Measurements from ENCODE around the gene VRTN. TPM values are rescaled to one million over a fixed set of nuclear protein-coding genes. Genes with fewer than 3 reads are reported as not detected.

VRTN gene
- total RNA-seq, 1 experiment from 2014 or later = 104 TPM

DNA sequence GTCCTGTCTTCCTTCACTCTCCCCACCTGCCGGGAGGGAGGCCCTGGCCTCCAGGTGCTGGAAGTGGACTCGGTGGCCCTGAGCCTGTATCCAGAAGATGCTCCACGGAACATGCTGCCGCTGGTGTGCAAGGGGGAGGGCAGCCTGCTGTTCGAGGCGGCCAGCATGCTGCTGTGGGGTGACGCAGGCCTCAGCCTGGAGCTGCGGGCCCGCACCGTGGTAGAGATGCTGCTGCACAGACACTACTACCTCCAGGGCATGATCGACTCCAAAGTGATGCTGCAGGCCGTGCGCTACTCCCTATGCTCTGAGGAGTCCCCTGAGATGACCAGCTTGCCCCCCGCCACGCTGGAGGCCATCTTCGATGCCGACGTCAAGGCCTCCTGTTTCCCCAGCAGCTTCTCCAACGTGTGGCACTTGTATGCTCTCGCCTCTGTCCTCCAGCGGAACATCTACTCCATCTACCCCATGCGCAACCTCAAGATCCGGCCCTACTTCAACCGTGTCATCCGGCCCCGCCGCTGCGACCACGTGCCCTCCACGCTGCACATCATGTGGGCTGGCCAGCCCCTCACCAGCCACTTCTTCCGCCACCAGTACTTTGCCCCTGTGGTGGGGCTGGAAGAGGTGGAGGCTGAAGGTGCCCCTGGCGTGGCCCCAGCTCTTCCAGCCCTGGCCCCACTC, 8.8 kb downstream of the VRTN start:
- no peak overlapping the region for H2AFZ ChIP-seq (ENCODE audit: low read length)
- no peaks in the 10 kb centered on the region for H3K9me3 Mint-ChIP-seq
- no peaks in the 10 kb centered on the region for H3K27me3 ChIP-seq (ENCODE audit: insufficient read depth, low read length)
- H4K8ac ChIP-seq (replicated peaks; ENCODE audit: insufficient read length, low read depth, low read length) = no peak overlapping the region
- H3K4me1 ChIP-seq (ENCODE audit: insufficient read depth, low read length) = no peaks in the 10 kb centered on the region; the same call in 1 of the 2 replicates
- H3K79me2 ChIP-seq (ENCODE audit: insufficient read depth, low read length) = peaks cover 49% of the 10 kb centered on the region
- H4K20me1 ChIP-seq (ENCODE audit: control insufficient read depth, insufficient read depth, insufficient read length) = no peaks in the 10 kb centered on the region
- peaks cover 3% of the 10 kb centered on the region for H3K79me1 ChIP-seq (ENCODE audit: insufficient read depth, low read depth, low read length, poor library complexity, severe bottlenecking)
- no peak overlapping the region for H3K14ac ChIP-seq (ENCODE audit: insufficient read depth, low read length)
- no peaks in the 10 kb centered on the region for H3K27me3 Mint-ChIP-seq (ENCODE audit: low read depth)
- H3K18ac ChIP-seq (ENCODE audit: insufficient read length, low read depth, low read length) = no peak overlapping the region
- H3K9me3 ChIP-seq (ENCODE audit: control insufficient read depth, low read depth, low read length) = no peaks in the 10 kb centered on the region
- H4K5ac ChIP-seq (ENCODE audit: insufficient read length, low read depth, low read length) = no peak overlapping the region
- no peak for DNase-seq
- H3K27ac ChIP-seq (ENCODE audit: insufficient read length, low read depth, low read length) = no peak overlapping the region
- no peak overlapping the region for H3K9ac ChIP-seq (ENCODE audit: extremely low read depth, insufficient read length, low read length)
- H4K91ac ChIP-seq (ENCODE audit: insufficient read length, low read depth, low read length) = no peak overlapping the region
- no peak overlapping the region for H2BK5ac ChIP-seq (ENCODE audit: insufficient read length, low read length)
- peak overlapping the region; percentile 55 to 79 (median 79); a peak in 5 of 7 replicates for H3K27ac Mint-ChIP-seq
- no peak overlapping the region; a peak in 1 of 5 replicates for H3K4me3 Mint-ChIP-seq
- no peak overlapping the region for H3T11ph ChIP-seq (ENCODE audit: low read length)
- no peak overlapping the region for H3K4ac ChIP-seq (ENCODE audit: low read depth, low read length)
- TF ChIP-seq, protein P1, sequence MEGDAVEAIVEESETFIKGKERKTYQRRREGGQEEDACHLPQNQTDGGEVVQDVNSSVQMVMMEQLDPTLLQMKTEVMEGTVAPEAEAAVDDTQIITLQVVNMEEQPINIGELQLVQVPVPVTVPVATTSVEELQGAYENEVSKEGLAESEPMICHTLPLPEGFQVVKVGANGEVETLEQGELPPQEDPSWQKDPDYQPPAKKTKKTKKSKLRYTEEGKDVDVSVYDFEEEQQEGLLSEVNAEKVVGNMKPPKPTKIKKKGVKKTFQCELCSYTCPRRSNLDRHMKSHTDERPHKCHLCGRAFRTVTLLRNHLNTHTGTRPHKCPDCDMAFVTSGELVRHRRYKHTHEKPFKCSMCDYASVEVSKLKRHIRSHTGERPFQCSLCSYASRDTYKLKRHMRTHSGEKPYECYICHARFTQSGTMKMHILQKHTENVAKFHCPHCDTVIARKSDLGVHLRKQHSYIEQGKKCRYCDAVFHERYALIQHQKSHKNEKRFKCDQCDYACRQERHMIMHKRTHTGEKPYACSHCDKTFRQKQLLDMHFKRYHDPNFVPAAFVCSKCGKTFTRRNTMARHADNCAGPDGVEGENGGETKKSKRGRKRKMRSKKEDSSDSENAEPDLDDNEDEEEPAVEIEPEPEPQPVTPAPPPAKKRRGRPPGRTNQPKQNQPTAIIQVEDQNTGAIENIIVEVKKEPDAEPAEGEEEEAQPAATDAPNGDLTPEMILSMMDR (conservative IDR thresholded peaks at IDR 0.05) = no peak
- H2BK20ac ChIP-seq (ENCODE audit: low read depth, low read length, poor library complexity, severe bottlenecking) = no peak overlapping the region
- WGBS (ENCODE audit: extremely low coverage, insufficient read length, low lambda C conversion rate) = no CpG with 5 or more reads among the region's 32 CpGs
- H2AK5ac ChIP-seq (ENCODE audit: insufficient read length, low read length) = no peak overlapping the region
- no peak overlapping the region for H2BK120ac ChIP-seq (ENCODE audit: low read depth, low read length, poor library complexity, severe bottlenecking)
- H3K36me3 Mint-ChIP-seq (ENCODE audit: insufficient read depth in 1 of 3, low read depth in 3 of 3) = peaks cover 40 to 74% (median 51%) of the 10 kb centered on the region in 3 experiments
- H2BK12ac ChIP-seq (ENCODE audit: insufficient read length, low read depth, low read length) = no peak overlapping the region
- H2BK15ac ChIP-seq (ENCODE audit: low read depth, low read length) = no peak overlapping the region
- no peak overlapping the region for H3K23ac ChIP-seq (ENCODE audit: insufficient read length, low read depth, low read length)
- H3K4me1 Mint-ChIP-seq = peaks cover 39 to 54% of the 10 kb centered on the region in 2 experiments
- H3K56ac ChIP-seq (ENCODE audit: insufficient read length, low read depth, low read length) = no peak overlapping the region
- H3K23me2 ChIP-seq (ENCODE audit: insufficient read length, low read depth, low read length, poor library complexity, severe bottlenecking) = no peaks in the 10 kb centered on the region
- no peak overlapping the region for H3K4me2 ChIP-seq (ENCODE audit: insufficient read depth, insufficient read length, low read length)
